22Rv1 (cell line): ENCODE data around the gene PPP1R14C.

Experiments
- CTCF ChIP-seq: fragments of 450-650 bp; IDR thresholded peaks from 2 replicates; pipeline ENCODE4 v1.5.1; 2017; ENCODE audit warnings: mild to moderate bottlenecking
- ZFX ChIP-seq: fragments of 450-650 bp; IDR thresholded peaks from 2 replicates; pipeline ENCODE4 v1.6.1; 2017; ENCODE audit warnings: antibody characterized with exemption, borderline replicate concordance

GRCh38 chr6:150115769-150116168 lies 27.1 kb upstream of the PPP1R14C start:
- TF ChIP-seq ZFX (no peak), CTCF (no peak)
